ENCODE results near the gene COL15A1. TPM values are rescaled to one million over a fixed set of nuclear protein-coding genes. Genes with fewer than 3 reads are reported as not detected.

The COL15A1 gene
- total and polyA plus RNA-seq, 2 of the 8 experiments (the other 6 are each of a cell fraction or from before 2014, with no cell fraction given), result 0.12 to 0.15 TPM

DNA sequence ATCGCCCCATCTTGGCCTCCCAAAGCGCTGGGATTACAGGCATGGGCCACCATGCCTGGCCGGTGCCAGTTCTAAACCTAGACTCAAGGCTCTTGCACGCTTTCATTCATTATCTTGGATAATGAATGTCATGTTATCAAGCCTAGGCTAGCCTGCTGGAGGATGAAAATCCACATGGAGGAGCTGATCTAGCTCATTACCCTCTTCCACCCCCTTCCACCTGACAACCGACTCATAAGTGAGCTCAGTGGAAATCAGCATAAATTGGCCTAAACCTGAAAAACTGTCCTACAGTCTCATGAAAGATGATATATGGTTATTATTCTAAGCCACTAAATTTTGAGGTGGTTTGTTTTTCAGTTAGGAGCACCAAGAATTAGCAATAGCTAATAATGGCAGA lies 157.6 kb downstream of the COL15A1 start:
- no peak overlapping the region for H3K18ac ChIP-seq (ENCODE audit: extremely low read depth, low read length)
- H3K23me2 ChIP-seq (ENCODE audit: low read depth, low read length), result peaks cover 7% of the 10 kb centered on the region
- no peak overlapping the region for H4K91ac ChIP-seq (replicated peaks; ENCODE audit: insufficient read length, low read length)
- H3K23ac ChIP-seq (ENCODE audit: insufficient read length), result no peak overlapping the region
- H3K4me2 ChIP-seq (ENCODE audit: insufficient read depth in 1 of 2, low read depth in 2 of 2, low read length in 2 of 2), result no peak overlapping the region
- FAIRE-seq, result no peak
- no peak overlapping the region for H2AFZ ChIP-seq (ENCODE audit: low read length)
- no peak overlapping the region for H4K5ac ChIP-seq (ENCODE audit: insufficient read length, low read depth, low read length)
- no peaks in the 10 kb centered on the region for H3K36me3 ChIP-seq (ENCODE audit: control insufficient read depth in 2 of 4, insufficient read depth in 4 of 4, low read length in 3 of 4)
- no peak overlapping the region for H3K27ac ChIP-seq (ENCODE audit: low read depth, low read length)
- DNase-seq (ENCODE audit: low read depth in 1 of 2, low spot score in 2 of 2), result no peak
- H3K9me3 ChIP-seq (ENCODE audit: insufficient read depth in 2 of 2, low read depth in 1 of 2, low read length in 1 of 2), result no peaks in the 10 kb centered on the region
- H2BK12ac ChIP-seq (ENCODE audit: low read depth, low read length), result no peak overlapping the region
- no peak overlapping the region for H3K9ac ChIP-seq (replicated peaks in 1 of 4; ENCODE audit: extremely low read depth in 1 of 4, low read depth in 3 of 4, low read length in 3 of 4)
- no peak overlapping the region for H2BK120ac ChIP-seq (replicated peaks; ENCODE audit: low read depth, low read length)
- no peaks in the 10 kb centered on the region for H4K20me1 ChIP-seq (replicated peaks in 1 of 2; ENCODE audit: control insufficient read depth in 1 of 2, insufficient read depth in 2 of 2, low read length in 2 of 2)
- H3K4me1 ChIP-seq (replicated peaks in 1 of 4; ENCODE audit: control insufficient read depth in 3 of 4, insufficient read depth in 4 of 4, low read length in 3 of 4), result peaks cover 1 to 3% (median 2%) of the 10 kb centered on the region in 4 experiments; a peak in 4 of 7 replicates
- no peaks in the 10 kb centered on the region for H3K79me1 ChIP-seq (ENCODE audit: low read depth, low read length)
- H3K56ac ChIP-seq (replicated peaks; ENCODE audit: insufficient read length, low read depth, low read length), result no peak overlapping the region
- H4K8ac ChIP-seq (ENCODE audit: extremely low read depth, insufficient read depth, low read length), result no peak overlapping the region
- ChIA-PET CTCF (ENCODE audit: partially characterized antibody) (interaction anchor here (1.5 kb wide), 1 partner anchor 100 kb away, joined by 3 read pairs; no protein-coding TSS in a partner anchor), POLR2A (ENCODE audit: partially characterized antibody) (no interaction called here)
- H3K27me3 ChIP-seq (replicated peaks in 1 of 4; ENCODE audit: control insufficient read depth in 3 of 4, extremely low read depth in 1 of 4, insufficient read depth in 3 of 4, low read length in 3 of 4), result no peaks in the 10 kb centered on the region; a peak in 1 of 7 replicates
- H2BK15ac ChIP-seq (ENCODE audit: low read length), result no peak overlapping the region
- no peak overlapping the region for H2BK20ac ChIP-seq (ENCODE audit: low read length)
- no peak overlapping the region for H3K4me3 ChIP-seq (ENCODE audit: extremely low read depth in 1 of 4, insufficient read depth in 2 of 4, low read depth in 3 of 4, low read length in 4 of 4)
- H3K79me2 ChIP-seq (ENCODE audit: control insufficient read depth in 1 of 2, insufficient read depth in 2 of 2, low read length in 2 of 2), result peaks cover 0 to 6% of the 10 kb centered on the region in 2 experiments; a peak in 2 of 4 replicates
- no peak overlapping the region for H2BK5ac ChIP-seq (ENCODE audit: low read depth, low read length)
- H3K14ac ChIP-seq (ENCODE audit: insufficient read length), result no peak overlapping the region
- H2AK5ac ChIP-seq (ENCODE audit: low read depth, low read length), result no peak overlapping the region
- 95% methylated on average over 5 of the region's 5 CpGs; no CpG with 5 or more reads in 1 of the 2 experiments for WGBS, 2 experiments (ENCODE audit: extremely low coverage in 1 of 2, insufficient coverage in 1 of 2, insufficient read length in 1 of 2, insufficient replicate concordance in 2 of 2, low coverage in 1 of 2, low lambda C conversion rate in 2 of 2, missing lambda C conversion rate in 1 of 2)
- no peak overlapping the region for H3K4ac ChIP-seq (replicated peaks; ENCODE audit: insufficient read length, low read depth, low read length)
- TF ChIP-seq EZH2 (IDR thresholded peaks at IDR 0.05; ENCODE audit: low read depth, low read length, severe bottlenecking), result no peak
- TF ChIP-seq TAF1 (IDR thresholded peaks at IDR 0.05; ENCODE audit: low read depth, low read length), result no peak
- no peak for TF ChIP-seq HDAC2 (IDR thresholded peaks at IDR 0.05; ENCODE audit: borderline replicate concordance in 1 of 2, low read depth in 2 of 2, low read length in 2 of 2)
- TF ChIP-seq SP1 (IDR thresholded peaks at IDR 0.05; ENCODE audit: low read depth, low read length), result no peak

Measured in H1 (cell line).